ENCODE data around the gene SLC27A5. TPM values are rescaled to one million over a fixed set of nuclear protein-coding genes. Genes with fewer than 3 reads are reported as not detected.

Gene SLC27A5
- total and polyA plus RNA-seq, 3 donors from 2014 or later = 29.1 to 63.6 (median 37.8) TPM

DNA sequence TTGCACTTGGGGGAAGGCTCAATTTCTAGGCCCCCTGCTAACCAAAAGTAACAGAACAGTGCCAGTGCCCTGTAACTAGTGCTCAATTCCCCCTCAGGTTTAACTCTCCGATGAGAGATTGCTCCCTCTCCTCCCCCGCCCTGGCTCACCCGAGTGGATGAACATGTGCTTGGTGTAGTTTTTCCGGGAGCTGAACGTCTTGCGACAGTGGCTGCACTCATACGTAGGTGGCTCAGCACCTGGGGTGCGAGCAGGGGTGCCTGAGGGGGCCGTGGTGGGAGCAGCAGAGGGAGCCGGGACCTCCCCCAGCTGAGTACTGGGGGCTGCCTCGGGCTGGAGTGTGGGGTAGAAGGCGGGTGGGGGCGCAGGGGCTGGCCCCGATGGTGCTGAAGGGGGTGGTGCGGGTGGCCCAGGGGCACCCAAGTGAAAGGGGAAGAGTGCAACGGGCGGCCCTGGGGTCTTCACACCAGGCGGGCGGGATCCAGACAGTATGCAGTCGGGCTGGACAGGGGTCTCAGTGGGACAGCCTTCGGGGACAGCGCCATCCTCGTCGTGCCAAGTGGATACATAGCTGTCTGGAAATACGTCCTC is 4.5 kb upstream of the SLC27A5 start:
- WGBS, 2 donors = 85 to 88% methylated on average over 16 to 25 of the region's 25 CpGs

DNA sequence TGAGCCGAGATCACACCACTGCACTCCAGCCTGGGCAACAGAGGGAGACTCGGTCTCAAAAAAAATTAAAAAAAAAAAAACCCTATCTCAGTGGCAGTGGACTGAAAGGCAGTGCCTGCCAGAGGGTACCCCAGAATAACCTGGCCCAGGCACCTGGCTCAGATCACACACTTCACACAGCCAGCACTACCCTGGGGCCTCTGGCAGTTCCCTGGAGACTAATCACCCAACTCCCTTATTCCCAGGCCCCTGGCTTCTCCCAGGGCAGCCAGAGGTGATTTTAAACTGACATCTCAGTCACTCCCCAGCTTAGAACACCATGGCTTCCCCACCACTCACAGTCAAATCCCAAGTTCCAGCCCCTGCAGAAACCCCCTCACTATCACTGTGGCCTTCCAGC is 3.5 kb upstream of the SLC27A5 start:
- 85 to 98% methylated on average over 2 of the region's 2 CpGs for WGBS, 2 donors
- H3K4me1 ChIP-seq = peaks cover 20% of the 10 kb centered on the region

More for the DNA sequence above, 4.5 kb upstream of the SLC27A5 start:
- no peaks in the 10 kb centered on the region for H3K9me3 ChIP-seq
- no peak for DNase-seq
- peaks cover 24% of the 10 kb centered on the region for H3K4me1 ChIP-seq
- intact Hi-C loops (cut with DNase I; ENCODE audit: low total_unique reads) = no loop called here
- H3K36me3 ChIP-seq (ENCODE audit: low read depth, missing control alignments) = no peaks in the 10 kb centered on the region
- H3K4me3 ChIP-seq = no peak overlapping the region
- H3K27ac ChIP-seq = no peak overlapping the region
- H3K27me3 ChIP-seq = no peaks in the 10 kb centered on the region
- TF ChIP-seq, protein P1, sequence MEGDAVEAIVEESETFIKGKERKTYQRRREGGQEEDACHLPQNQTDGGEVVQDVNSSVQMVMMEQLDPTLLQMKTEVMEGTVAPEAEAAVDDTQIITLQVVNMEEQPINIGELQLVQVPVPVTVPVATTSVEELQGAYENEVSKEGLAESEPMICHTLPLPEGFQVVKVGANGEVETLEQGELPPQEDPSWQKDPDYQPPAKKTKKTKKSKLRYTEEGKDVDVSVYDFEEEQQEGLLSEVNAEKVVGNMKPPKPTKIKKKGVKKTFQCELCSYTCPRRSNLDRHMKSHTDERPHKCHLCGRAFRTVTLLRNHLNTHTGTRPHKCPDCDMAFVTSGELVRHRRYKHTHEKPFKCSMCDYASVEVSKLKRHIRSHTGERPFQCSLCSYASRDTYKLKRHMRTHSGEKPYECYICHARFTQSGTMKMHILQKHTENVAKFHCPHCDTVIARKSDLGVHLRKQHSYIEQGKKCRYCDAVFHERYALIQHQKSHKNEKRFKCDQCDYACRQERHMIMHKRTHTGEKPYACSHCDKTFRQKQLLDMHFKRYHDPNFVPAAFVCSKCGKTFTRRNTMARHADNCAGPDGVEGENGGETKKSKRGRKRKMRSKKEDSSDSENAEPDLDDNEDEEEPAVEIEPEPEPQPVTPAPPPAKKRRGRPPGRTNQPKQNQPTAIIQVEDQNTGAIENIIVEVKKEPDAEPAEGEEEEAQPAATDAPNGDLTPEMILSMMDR (IDR thresholded peaks at IDR 0.05) = no peak
- TF ChIP-seq POLR2A (IDR thresholded peaks at IDR 0.05) = no peak

DNA sequence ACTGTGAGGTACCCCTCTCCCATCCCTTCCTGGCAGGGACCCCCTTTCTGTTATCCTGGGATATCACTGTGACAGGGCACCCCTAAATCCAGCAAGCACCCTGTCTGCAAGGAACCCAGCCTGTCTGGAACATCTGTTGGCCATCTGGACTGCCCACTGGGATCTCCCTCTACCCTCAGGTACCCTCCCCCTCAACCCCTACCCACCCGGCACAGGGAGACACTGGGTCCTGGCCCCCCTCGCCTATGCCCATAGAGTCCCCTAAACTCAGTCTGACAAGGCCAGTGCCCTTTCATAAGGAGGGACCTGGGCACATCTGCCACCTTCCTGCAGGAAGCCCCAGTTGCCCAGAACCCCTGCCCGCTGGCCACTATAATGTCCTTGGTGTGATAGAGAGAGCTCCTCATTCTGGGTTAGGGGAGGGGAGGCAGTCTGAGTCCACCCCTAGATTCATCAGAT is 2.8 kb upstream of the SLC27A5 start:
- Histone ChIP-seq H3K27ac (no peak overlapping the region), H3K9me3 (no peaks in the 10 kb centered on the region), H3K4me3 (peak overlapping the region in 1 of 2 donors; percentile 59), H3K27me3 (no peaks in the 10 kb centered on the region), H3K36me3 (ENCODE audit: low read depth, missing control alignments) (no peaks in the 10 kb centered on the region), H3K4me1 (peaks cover 19% of the 10 kb centered on the region)
- TF ChIP-seq, protein P1 (IDR thresholded peaks at IDR 0.05) = no peak
- no peak for TF ChIP-seq POLR2A (IDR thresholded peaks at IDR 0.05)
- DNase-seq = no peak
- 79 to 86% methylated on average over 2 to 3 of the region's 3 CpGs for WGBS, 2 donors
- intact Hi-C loops (cut with DNase I; ENCODE audit: low total_unique reads) = no loop called here

More for the DNA sequence above, 3.5 kb upstream of the SLC27A5 start:
- Histone ChIP-seq H3K4me3 (no peak overlapping the region), H3K9me3 (no peaks in the 10 kb centered on the region), H3K36me3 (ENCODE audit: low read depth, missing control alignments) (no peaks in the 10 kb centered on the region), H3K27me3 (no peaks in the 10 kb centered on the region), H3K27ac (no peak overlapping the region)
- TF ChIP-seq, protein P1 (IDR thresholded peaks at IDR 0.05) = no peak
- no peak for TF ChIP-seq POLR2A (IDR thresholded peaks at IDR 0.05)
- intact Hi-C loops (cut with DNase I; ENCODE audit: low total_unique reads) = no loop called here
- DNase-seq = no peak

DNA sequence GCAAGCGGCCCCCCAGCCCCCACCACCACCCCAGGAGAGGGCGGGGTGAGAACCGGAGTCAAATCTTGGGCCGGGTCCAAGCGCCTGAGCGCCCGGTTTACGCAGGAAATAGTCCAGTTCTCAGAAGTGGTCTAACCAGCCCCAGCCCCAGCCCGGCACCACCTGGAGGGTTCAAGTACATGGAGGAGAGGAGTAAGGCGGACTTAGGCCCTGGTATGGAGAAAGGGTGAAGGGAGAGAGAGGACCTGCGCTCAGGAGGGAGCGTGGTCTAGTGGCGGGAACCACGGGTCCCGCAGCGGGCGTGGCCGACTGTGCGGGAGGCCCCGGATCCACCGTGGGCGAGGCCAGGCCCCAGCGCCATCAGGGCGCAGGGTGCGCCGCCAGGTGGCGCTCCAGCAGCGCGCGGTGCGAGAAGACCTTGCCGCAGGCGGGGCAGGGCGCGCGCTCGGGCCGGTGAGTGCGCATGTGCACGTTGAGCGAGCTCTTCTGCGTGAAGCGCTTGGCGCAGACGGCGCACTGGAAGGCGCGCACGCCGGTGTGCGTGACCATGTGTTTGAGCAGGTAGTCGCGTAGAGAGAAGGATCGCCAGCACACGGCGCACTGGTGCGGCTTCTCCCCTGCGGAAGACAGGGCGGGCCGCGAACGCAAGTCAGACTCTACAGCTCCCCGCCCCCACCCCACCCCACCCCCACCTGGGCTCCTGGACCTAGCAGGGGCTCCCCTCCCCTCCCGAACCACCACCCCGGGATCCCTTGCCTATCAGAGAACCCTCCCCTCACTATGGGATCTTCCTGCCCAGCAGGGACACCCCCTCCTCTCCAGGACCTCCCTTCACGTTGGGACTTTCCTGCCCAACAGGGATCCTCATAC is 2.1 kb upstream of the SLC27A5 start:
- Histone ChIP-seq H3K4me3 (peak overlapping the region; percentile 34 to 59), H3K27me3 (no peaks in the 10 kb centered on the region), H3K9me3 (no peaks in the 10 kb centered on the region), H3K27ac (peak overlapping the region in 1 of 2 donors; percentile 53), H3K36me3 (ENCODE audit: low read depth, missing control alignments) (no peaks in the 10 kb centered on the region), H3K4me1 (peaks cover 19% of the 10 kb centered on the region)
- peak; percentile 86 for DNase-seq
- WGBS, 2 donors = 20 to 34% methylated on average over 9 to 60 of the region's 66 CpGs
- intact Hi-C loops (cut with DNase I; ENCODE audit: low total_unique reads) = no loop called here
- TF ChIP-seq, protein P1 (IDR thresholded peaks at IDR 0.05) = peak; percentile 78 to 97 (median 89)
- TF ChIP-seq POLR2A (IDR thresholded peaks at IDR 0.05) = no peak

Data from testis (tissue), 3 donors.